ENCODE results near the gene EIF3K. TPM values are rescaled to one million over a fixed set of nuclear protein-coding genes. Genes with fewer than 3 reads are reported as not detected.

EIF3K gene
- total RNA-seq, 6 experiments from 2014 or later = 227 to 241 (median 238) TPM

DNA sequence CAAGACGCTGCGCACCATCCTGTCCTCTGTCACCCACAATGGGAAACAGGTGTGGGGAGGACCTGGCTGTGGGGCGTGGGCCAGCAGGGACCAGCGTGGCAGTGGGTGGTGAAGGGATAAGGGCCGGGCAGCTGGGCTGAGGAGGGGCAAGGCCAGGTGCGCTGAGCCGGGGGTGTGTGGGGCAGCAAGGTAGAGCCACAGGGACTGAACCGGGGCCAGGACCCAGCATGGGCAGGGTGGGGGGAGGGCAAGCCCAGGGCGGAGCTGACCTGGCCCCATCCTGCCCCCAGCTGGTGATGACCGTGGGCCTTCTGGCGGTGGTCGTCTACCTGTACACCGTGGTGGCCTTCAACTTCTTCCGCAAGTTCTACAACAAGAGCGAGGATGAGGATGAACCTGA lies 38.9 kb upstream of the EIF3K start:
- TF ChIP-seq, protein P1, sequence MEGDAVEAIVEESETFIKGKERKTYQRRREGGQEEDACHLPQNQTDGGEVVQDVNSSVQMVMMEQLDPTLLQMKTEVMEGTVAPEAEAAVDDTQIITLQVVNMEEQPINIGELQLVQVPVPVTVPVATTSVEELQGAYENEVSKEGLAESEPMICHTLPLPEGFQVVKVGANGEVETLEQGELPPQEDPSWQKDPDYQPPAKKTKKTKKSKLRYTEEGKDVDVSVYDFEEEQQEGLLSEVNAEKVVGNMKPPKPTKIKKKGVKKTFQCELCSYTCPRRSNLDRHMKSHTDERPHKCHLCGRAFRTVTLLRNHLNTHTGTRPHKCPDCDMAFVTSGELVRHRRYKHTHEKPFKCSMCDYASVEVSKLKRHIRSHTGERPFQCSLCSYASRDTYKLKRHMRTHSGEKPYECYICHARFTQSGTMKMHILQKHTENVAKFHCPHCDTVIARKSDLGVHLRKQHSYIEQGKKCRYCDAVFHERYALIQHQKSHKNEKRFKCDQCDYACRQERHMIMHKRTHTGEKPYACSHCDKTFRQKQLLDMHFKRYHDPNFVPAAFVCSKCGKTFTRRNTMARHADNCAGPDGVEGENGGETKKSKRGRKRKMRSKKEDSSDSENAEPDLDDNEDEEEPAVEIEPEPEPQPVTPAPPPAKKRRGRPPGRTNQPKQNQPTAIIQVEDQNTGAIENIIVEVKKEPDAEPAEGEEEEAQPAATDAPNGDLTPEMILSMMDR (IDR thresholded peaks at IDR 0.05) = no peak
- H3K4me3 Mint-ChIP-seq = no peak overlapping the region
- peaks cover 9% of the 10 kb centered on the region for H3K27me3 Mint-ChIP-seq (ENCODE audit: insufficient read depth)
- no peaks in the 10 kb centered on the region for H3K4me1 Mint-ChIP-seq (ENCODE audit: low read depth)
- no peak for DNase-seq
- no peak overlapping the region for H3K27ac Mint-ChIP-seq
- no peaks in the 10 kb centered on the region for H3K36me3 Mint-ChIP-seq (ENCODE audit: low read depth)
- no peaks in the 10 kb centered on the region for H3K9me3 Mint-ChIP-seq

DNA sequence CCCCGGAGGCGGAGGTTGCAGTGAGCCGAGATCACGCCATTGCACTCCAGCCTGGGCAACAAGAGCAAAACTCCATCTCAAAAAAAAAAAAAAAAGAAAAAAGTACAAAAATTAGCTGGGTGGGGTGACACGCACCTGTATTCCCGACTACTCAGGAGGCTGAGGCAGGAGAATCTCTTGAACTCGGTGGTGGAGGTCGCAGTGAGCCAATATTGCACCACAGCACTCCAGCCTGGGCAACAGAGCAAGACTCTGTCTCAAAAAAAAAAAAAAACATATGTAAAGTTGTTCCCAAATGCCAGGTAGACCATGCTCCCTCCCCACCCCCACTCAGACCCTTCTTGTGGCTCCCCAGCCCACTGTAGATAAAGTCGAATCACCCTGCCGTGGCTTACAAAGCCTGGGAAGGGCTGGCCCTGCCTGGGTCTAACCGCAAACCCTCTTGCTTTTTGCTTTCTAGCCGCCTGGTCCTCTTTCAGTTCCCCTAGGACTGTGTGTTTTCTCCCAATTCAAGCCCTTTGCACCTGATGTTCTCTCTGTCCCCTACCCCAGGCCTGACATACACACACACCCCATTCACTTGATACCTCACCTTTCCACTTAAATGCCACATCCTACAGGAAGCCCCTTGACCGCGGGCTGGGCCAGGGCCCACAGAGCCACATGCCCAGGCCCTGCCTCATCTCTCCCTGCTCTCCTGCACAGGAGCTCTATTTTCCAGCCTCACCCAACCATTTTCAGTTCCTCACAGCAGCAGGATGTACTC lies 35.6 kb upstream of the EIF3K start:
- Mint-ChIP-seq H3K4me1 (ENCODE audit: low read depth) (no peaks in the 10 kb centered on the region), H3K9me3 (no peaks in the 10 kb centered on the region), H3K4me3 (no peak overlapping the region), H3K27ac (no peak overlapping the region), H3K36me3 (ENCODE audit: low read depth) (no peaks in the 10 kb centered on the region), H3K27me3 (ENCODE audit: insufficient read depth) (no peaks in the 10 kb centered on the region; the same call in none of the 2 replicates)
- TF ChIP-seq, protein P1 (IDR thresholded peaks at IDR 0.05) = no peak
- DNase-seq = no peak

DNA sequence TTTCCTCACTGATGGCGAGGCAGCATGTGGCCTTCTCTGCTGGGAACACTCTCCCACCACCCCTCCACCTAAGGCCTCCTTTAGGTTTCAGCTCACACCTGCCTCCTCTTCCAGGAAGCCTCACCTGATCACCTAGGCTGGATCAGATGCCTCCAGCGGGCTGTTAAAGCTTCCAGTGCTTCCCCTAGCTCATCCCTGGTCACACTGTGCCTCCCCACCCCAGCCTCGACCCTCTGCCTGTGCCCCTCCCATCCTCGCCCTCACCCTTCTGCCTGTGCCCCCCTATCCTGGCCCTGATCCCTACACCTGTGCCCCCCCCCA lies 35.0 kb upstream of the EIF3K start:
- no peaks in the 10 kb centered on the region; the same call in none of the 2 replicates for H3K27me3 Mint-ChIP-seq (ENCODE audit: insufficient read depth)
- H3K27ac Mint-ChIP-seq = no peak overlapping the region
- DNase-seq = no peak
- H3K9me3 Mint-ChIP-seq = no peaks in the 10 kb centered on the region
- no peaks in the 10 kb centered on the region for H3K4me1 Mint-ChIP-seq (ENCODE audit: low read depth)
- no peaks in the 10 kb centered on the region for H3K36me3 Mint-ChIP-seq (ENCODE audit: low read depth)
- no peak overlapping the region for H3K4me3 Mint-ChIP-seq
- TF ChIP-seq, protein P1 (IDR thresholded peaks at IDR 0.05) = no peak

DNA sequence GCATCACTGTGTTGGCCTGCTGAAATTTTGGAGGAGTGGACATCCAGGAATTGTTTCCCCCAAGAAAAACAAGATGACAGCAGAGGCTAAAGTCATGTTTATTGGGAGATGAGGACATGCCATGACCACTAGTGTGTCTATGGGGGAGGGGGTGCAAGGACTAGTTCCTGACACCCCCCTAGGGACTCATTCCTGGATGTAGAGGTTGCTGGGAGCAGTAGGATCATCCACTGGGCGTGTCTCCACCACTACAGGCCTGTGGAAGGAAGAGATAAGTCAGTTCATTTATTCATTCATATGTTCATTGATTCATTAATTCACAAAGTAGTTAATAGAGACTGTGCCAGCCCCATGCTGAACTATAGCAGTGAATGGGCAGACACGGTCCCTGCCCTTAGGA lies 31.4 kb upstream of the EIF3K start:
- Mint-ChIP-seq H3K36me3 (ENCODE audit: low read depth) (no peaks in the 10 kb centered on the region), H3K4me3 (no peak overlapping the region), H3K27me3 (ENCODE audit: insufficient read depth) (peaks cover 8% of the 10 kb centered on the region), H3K27ac (no peak overlapping the region), H3K9me3 (no peaks in the 10 kb centered on the region), H3K4me1 (ENCODE audit: low read depth) (no peaks in the 10 kb centered on the region)
- no peak for DNase-seq
- TF ChIP-seq, protein P1 (IDR thresholded peaks at IDR 0.05) = no peak

DNA sequence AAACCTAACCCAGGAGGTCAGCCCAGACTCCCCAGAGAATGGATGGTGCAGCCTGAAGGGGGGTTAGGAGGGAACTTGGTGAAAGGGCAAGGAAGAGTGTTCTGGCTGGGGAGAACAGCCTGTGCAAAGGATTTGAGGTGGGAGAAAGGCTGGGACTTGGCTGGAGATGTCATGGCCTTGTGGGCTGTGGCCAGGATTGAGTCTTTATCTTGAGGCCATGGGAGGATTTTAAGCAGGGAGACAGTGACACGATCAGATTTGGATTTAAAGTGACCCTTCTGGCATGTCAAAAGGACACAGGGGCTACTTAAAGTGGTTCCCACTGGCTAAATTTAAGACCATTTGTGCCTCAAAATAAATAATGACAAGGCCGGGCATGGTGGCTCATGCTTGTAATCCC lies 30.9 kb upstream of the EIF3K start:
- TF ChIP-seq, protein P1 (IDR thresholded peaks at IDR 0.05) = no peak
- H3K36me3 Mint-ChIP-seq (ENCODE audit: low read depth) = no peaks in the 10 kb centered on the region
- no peak overlapping the region for H3K27ac Mint-ChIP-seq
- H3K27me3 Mint-ChIP-seq (ENCODE audit: insufficient read depth) = peaks cover 8% of the 10 kb centered on the region
- H3K4me3 Mint-ChIP-seq = no peak overlapping the region
- DNase-seq = no peak
- H3K9me3 Mint-ChIP-seq = no peaks in the 10 kb centered on the region
- no peaks in the 10 kb centered on the region for H3K4me1 Mint-ChIP-seq (ENCODE audit: low read depth)

Measured in HFFc6 (cell line).